ENCODE data around the gene C15orf62. TPM values are rescaled to one million over a fixed set of nuclear protein-coding genes. Genes with fewer than 3 reads are reported as not detected.

The C15orf62 gene
- total and polyA plus RNA-seq, 2 donors (not counting 1 experiment from before 2014, with no cell fraction given) = 0.02 to 0.17 TPM

GRCh38 chr15:40773496-40773895, 3.7 kb downstream of the C15orf62 start:
- no peak overlapping the region for H3K4me2 ChIP-seq (ENCODE audit: extremely low read depth, insufficient read depth, low read length)
- no peak overlapping the region for H2AFZ ChIP-seq (ENCODE audit: low read length)
- H3K79me2 ChIP-seq (ENCODE audit: control insufficient read depth, insufficient read depth, low read length) = no peaks in the 10 kb centered on the region
- H3K9ac ChIP-seq (ENCODE audit: insufficient read depth, low read length) = no peak overlapping the region
- TF ChIP-seq EZH2 (IDR thresholded peaks at IDR 0.05; ENCODE audit: low read length, missing control alignments) = no peak
- TF ChIP-seq CTCF (conservative IDR thresholded peaks at IDR 0.05 in 1 of 2, IDR thresholded peaks at IDR 0.05 in 1 of 2; ENCODE audit: low read depth in 1 of 2, low read length in 2 of 2) = no peak
- H3K27ac ChIP-seq (ENCODE audit: insufficient read depth, low read length) = no peak overlapping the region
- peaks cover 5% of the 10 kb centered on the region for H3K4me1 ChIP-seq (ENCODE audit: control insufficient read depth, extremely low read depth, insufficient read depth, low read length)
- no peak for DNase-seq (ENCODE audit: low read depth in 2 of 2)
- H3K9me3 ChIP-seq (ENCODE audit: control insufficient read depth, insufficient read depth, low read depth, low read length) = no peaks in the 10 kb centered on the region
- no peaks in the 10 kb centered on the region for H4K20me1 ChIP-seq (ENCODE audit: control insufficient read depth, extremely low read depth, insufficient read depth, low read length)
- peaks cover 14% of the 10 kb centered on the region for H3K36me3 ChIP-seq (ENCODE audit: control insufficient read depth, insufficient read depth, low read length)
- no peak overlapping the region for H3K4me3 ChIP-seq (replicated peaks in 1 of 4; ENCODE audit: control extremely low read depth in 1 of 4, insufficient read depth in 1 of 4, low read depth in 3 of 4, low read length in 4 of 4)
- H3K27me3 ChIP-seq (ENCODE audit: control insufficient read depth, insufficient read depth, low read length) = no peaks in the 10 kb centered on the region

GRCh38 chr15:40773902-40774301, 4.1 kb downstream of the C15orf62 start:
- no peak for DNase-seq (ENCODE audit: low read depth in 2 of 2)
- H3K27ac ChIP-seq (ENCODE audit: insufficient read depth, low read length) = no peak overlapping the region
- TF ChIP-seq CTCF (conservative IDR thresholded peaks at IDR 0.05 in 1 of 2, IDR thresholded peaks at IDR 0.05 in 1 of 2; ENCODE audit: low read depth in 1 of 2, low read length in 2 of 2) = no peak
- no peaks in the 10 kb centered on the region for H3K79me2 ChIP-seq (ENCODE audit: control insufficient read depth, insufficient read depth, low read length)
- no peaks in the 10 kb centered on the region for H4K20me1 ChIP-seq (ENCODE audit: control insufficient read depth, extremely low read depth, insufficient read depth, low read length)
- H3K4me3 ChIP-seq (replicated peaks in 1 of 4; ENCODE audit: control extremely low read depth in 1 of 4, insufficient read depth in 1 of 4, low read depth in 3 of 4, low read length in 4 of 4) = no peak overlapping the region
- no peaks in the 10 kb centered on the region for H3K9me3 ChIP-seq (ENCODE audit: control insufficient read depth, insufficient read depth, low read depth, low read length)
- H3K27me3 ChIP-seq (ENCODE audit: control insufficient read depth, insufficient read depth, low read length) = no peaks in the 10 kb centered on the region
- H2AFZ ChIP-seq (ENCODE audit: low read length) = no peak overlapping the region
- no peak overlapping the region for H3K9ac ChIP-seq (ENCODE audit: insufficient read depth, low read length)
- peaks cover 14% of the 10 kb centered on the region for H3K36me3 ChIP-seq (ENCODE audit: control insufficient read depth, insufficient read depth, low read length)
- no peak overlapping the region for H3K4me2 ChIP-seq (ENCODE audit: extremely low read depth, insufficient read depth, low read length)
- peaks cover 5% of the 10 kb centered on the region for H3K4me1 ChIP-seq (ENCODE audit: control insufficient read depth, extremely low read depth, insufficient read depth, low read length)

- H3K36me3 ChIP-seq (ENCODE audit: control insufficient read depth, insufficient read depth, low read length) = peaks cover 16% of the 10 kb centered on the region
- no peak for TF ChIP-seq CTCF (conservative IDR thresholded peaks at IDR 0.05 in 1 of 2, IDR thresholded peaks at IDR 0.05 in 1 of 2; ENCODE audit: low read depth in 1 of 2, low read length in 2 of 2)
- no peak for TF ChIP-seq EZH2 (IDR thresholded peaks at IDR 0.05; ENCODE audit: low read length, missing control alignments)
- H4K20me1 ChIP-seq (ENCODE audit: control insufficient read depth, extremely low read depth, insufficient read depth, low read length) = no peaks in the 10 kb centered on the region
- no peak overlapping the region for H3K9ac ChIP-seq (ENCODE audit: insufficient read depth, low read length)
- H3K79me2 ChIP-seq (ENCODE audit: control insufficient read depth, insufficient read depth, low read length) = no peaks in the 10 kb centered on the region
- no peaks in the 10 kb centered on the region for H3K9me3 ChIP-seq (ENCODE audit: control insufficient read depth, insufficient read depth, low read depth, low read length)
- no peak overlapping the region for H3K4me3 ChIP-seq (replicated peaks in 1 of 4; ENCODE audit: control extremely low read depth in 1 of 4, insufficient read depth in 1 of 4, low read depth in 3 of 4, low read length in 4 of 4)
- no peak overlapping the region for H3K27ac ChIP-seq (ENCODE audit: insufficient read depth, low read length)
- no peak overlapping the region for H2AFZ ChIP-seq (ENCODE audit: low read length)
- no peak overlapping the region for H3K4me2 ChIP-seq (ENCODE audit: extremely low read depth, insufficient read depth, low read length)
- DNase-seq (ENCODE audit: low read depth in 2 of 2) = no peak
- peaks cover 5% of the 10 kb centered on the region for H3K4me1 ChIP-seq (ENCODE audit: control insufficient read depth, extremely low read depth, insufficient read depth, low read length)
- H3K27me3 ChIP-seq (ENCODE audit: control insufficient read depth, insufficient read depth, low read length) = no peaks in the 10 kb centered on the region
Measured at GRCh38 chr15:40775007-40775406, 5.2 kb downstream of the C15orf62 start.

Measured in fibroblast of lung (primary cell).